ENCODE measurements around the gene NUDT8.

DNA sequence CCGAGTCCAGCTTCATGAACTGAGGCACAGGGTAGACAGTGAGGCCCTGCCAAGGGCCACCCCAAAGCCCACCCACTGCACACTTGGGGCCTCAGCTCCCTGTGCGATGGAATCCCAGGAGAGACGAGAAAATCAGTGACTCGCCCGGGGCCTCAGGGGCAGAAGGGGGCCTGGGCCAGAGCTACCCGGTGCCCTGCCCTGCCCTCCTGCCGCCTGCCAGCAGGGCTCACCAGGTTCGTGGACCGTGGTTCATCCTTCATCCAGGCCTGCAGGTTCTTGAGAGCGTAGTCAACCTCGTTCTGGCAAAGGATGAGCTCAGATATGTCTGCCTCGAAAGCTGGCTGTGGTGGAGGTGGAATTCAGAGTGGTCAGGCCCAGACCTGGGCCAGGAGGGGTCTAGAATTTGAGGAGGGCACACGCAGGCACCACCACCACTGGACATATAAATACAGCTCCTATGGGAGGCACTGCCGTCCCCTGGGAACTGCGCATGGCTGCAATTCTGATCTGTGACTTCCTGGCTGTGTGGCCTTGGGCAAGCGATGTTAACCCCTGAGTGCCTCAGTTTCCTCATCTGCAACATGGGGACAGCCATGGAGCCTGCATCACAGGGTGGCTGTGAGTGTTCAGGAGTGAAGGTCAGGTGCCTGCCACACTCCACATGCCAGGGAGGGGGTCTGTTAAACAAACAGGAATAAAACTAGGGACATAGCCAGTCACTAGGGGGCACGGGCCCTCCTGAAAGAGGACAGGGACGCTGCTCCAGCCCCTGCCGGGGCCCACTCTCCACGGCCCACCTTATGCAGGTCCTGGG is 37.1 kb upstream of the NUDT8 start:
- TF ChIP-seq CTCF (conservative IDR thresholded peaks at IDR 0.05; ENCODE audit: low read depth in 2 of 2) (no peak), REST (IDR thresholded peaks at IDR 0.05; ENCODE audit: unreplicated experiment) (no peak), JUNB (IDR thresholded peaks at IDR 0.05; ENCODE audit: unreplicated experiment) (no peak), POLR2AphosphoS5 (IDR thresholded peaks at IDR 0.05; ENCODE audit: low read depth) (no peak), CREB1 (CRISPR knock-in tag; IDR thresholded peaks at IDR 0.05; ENCODE audit: low read depth) (no peak), EZH2phosphoT487 (IDR thresholded peaks at IDR 0.05; ENCODE audit: unreplicated experiment) (no peak), EZH2 (IDR thresholded peaks at IDR 0.05; ENCODE audit: low read depth, unreplicated experiment) (no peak), ZNF114 (CRISPR knock-in tag; IDR thresholded peaks at IDR 0.05) (no peak), ZNF331 (CRISPR knock-in tag; IDR thresholded peaks at IDR 0.05; ENCODE audit: low read depth) (no peak), NANOG (IDR thresholded peaks at IDR 0.05; ENCODE audit: borderline replicate concordance) (no peak), STAT1 (IDR thresholded peaks at IDR 0.05; ENCODE audit: unreplicated experiment) (no peak)
- TF ChIP-seq, protein P1, sequence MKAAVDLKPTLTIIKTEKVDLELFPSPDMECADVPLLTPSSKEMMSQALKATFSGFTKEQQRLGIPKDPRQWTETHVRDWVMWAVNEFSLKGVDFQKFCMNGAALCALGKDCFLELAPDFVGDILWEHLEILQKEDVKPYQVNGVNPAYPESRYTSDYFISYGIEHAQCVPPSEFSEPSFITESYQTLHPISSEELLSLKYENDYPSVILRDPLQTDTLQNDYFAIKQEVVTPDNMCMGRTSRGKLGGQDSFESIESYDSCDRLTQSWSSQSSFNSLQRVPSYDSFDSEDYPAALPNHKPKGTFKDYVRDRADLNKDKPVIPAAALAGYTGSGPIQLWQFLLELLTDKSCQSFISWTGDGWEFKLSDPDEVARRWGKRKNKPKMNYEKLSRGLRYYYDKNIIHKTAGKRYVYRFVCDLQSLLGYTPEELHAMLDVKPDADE (IDR thresholded peaks at IDR 0.05), result no peak
- TF ChIP-seq, protein P2, sequence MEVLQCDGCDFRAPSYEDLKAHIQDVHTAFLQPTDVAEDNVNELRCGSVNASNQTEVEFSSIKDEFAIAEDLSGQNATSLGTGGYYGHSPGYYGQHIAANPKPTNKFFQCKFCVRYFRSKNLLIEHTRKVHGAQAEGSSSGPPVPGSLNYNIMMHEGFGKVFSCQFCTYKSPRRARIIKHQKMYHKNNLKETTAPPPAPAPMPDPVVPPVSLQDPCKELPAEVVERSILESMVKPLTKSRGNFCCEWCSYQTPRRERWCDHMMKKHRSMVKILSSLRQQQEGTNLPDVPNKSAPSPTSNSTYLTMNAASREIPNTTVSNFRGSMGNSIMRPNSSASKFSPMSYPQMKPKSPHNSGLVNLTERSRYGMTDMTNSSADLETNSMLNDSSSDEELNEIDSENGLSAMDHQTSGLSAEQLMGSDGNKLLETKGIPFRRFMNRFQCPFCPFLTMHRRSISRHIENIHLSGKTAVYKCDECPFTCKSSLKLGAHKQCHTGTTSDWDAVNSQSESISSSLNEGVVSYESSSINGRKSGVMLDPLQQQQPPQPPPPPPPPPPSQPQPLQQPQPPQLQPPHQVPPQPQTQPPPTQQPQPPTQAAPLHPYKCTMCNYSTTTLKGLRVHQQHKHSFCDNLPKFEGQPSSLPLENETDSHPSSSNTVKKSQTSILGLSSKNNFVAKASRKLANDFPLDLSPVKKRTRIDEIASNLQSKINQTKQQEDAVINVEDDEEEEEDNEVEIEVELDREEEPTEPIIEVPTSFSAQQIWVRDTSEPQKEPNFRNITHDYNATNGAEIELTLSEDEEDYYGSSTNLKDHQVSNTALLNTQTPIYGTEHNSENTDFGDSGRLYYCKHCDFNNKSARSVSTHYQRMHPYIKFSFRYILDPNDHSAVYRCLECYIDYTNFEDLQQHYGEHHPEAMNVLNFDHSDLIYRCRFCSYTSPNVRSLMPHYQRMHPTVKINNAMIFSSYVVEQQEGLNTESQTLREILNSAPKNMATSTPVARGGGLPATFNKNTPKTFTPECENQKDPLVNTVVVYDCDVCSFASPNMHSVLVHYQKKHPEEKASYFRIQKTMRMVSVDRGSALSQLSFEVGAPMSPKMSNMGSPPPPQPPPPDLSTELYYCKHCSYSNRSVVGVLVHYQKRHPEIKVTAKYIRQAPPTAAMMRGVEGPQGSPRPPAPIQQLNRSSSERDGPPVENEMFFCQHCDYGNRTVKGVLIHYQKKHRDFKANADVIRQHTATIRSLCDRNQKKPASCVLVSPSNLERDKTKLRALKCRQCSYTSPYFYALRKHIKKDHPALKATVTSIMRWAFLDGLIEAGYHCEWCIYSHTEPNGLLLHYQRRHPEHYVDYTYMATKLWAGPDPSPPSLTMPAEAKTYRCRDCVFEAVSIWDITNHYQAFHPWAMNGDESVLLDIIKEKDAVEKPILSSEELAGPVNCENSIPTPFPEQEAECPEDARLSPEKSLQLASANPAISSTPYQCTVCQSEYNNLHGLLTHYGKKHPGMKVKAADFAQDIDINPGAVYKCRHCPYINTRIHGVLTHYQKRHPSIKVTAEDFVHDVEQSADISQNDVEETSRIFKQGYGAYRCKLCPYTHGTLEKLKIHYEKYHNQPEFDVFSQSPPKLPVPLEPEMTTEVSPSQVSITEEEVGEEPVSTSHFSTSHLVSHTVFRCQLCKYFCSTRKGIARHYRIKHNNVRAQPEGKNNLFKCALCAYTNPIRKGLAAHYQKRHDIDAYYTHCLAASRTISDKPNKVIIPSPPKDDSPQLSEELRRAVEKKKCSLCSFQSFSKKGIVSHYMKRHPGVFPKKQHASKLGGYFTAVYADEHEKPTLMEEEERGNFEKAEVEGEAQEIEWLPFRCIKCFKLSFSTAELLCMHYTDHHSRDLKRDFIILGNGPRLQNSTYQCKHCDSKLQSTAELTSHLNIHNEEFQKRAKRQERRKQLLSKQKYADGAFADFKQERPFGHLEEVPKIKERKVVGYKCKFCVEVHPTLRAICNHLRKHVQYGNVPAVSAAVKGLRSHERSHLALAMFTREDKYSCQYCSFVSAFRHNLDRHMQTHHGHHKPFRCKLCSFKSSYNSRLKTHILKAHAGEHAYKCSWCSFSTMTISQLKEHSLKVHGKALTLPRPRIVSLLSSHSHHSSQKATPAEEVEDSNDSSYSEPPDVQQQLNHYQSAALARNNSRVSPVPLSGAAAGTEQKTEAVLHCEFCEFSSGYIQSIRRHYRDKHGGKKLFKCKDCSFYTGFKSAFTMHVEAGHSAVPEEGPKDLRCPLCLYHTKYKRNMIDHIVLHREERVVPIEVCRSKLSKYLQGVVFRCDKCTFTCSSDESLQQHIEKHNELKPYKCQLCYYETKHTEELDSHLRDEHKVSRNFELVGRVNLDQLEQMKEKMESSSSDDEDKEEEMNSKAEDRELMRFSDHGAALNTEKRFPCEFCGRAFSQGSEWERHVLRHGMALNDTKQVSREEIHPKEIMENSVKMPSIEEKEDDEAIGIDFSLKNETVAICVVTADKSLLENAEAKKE (CRISPR knock-in tag; IDR thresholded peaks at IDR 0.05), result no peak

Measured in GM23338 (cell line).